T-helper 2 cell treated with Interferon-gamma antibody and Interleukin-4, amounts not matched to agents 100 ng/mL and 5 ng/mL, for 36 hours (primary cell): ENCODE data around the gene PDCD4. TPM values are rescaled to one million over a fixed set of nuclear protein-coding genes. Genes with fewer than 3 reads are reported as not detected.

Experiments used
- total RNA-seq: library from RNA; stranded (reverse); gene quantifications from 2 replicates; pipeline ENCODE4 v1.2.3, GENCODE V29; 2022

The PDCD4 gene
- total RNA-seq, 1 donor from 2014 or later, result 49.4 TPM

Other genes starting within 250 kb of the PDCD4 start
- 0.07 and 0.09 TPM in 2 replicates for gene RBM20, start 227.6 kb upstream of the PDCD4 start, total RNA-seq
- 19.3 and 20.3 TPM in 2 replicates for gene BBIP1, start 47.3 kb downstream of the PDCD4 start, total RNA-seq
- 42.9 and 43.9 TPM in 2 replicates for gene SHOC2, start 47.7 kb downstream of the PDCD4 start, total RNA-seq
- not detected in 2 replicates for gene ADRA2A, start 205.1 kb downstream of the PDCD4 start, total RNA-seq